Neural cell (in vitro differentiated cells): ENCODE data around the gene FHIT.

Source experiments
- CTCF ChIP-seq: fragments of 450-650 bp; IDR thresholded peaks from 2 replicates; pipeline ENCODE4 v1.5.1; 2014; ENCODE audit warnings: antibody characterized with exemption, mild to moderate bottlenecking, moderate library complexity; ENCODE audit not compliant: poor library complexity, severe bottlenecking
- EZH2 ChIP-seq: fragments of 200-600, 300-800 bp; shearing (Covaris generic), sonication (generic); IDR thresholded peaks from 2 replicates; pipeline ENCODE4 v1.6.1; 2014; ENCODE audit warnings: antibody characterized with exemption, low read length, borderline replicate concordance, mild to moderate bottlenecking; ENCODE audit not compliant: insufficient read depth, poor library complexity, severe bottlenecking
- REST ChIP-seq: IDR thresholded peaks from 2 replicates; pipeline ENCODE4 v1.6.1; 2012; ENCODE audit warnings: borderline replicate concordance

- TF ChIP-seq CTCF (no peak), REST (no peak), EZH2 (no peak)
These were observed 1240.5 kb downstream of the FHIT start for GRCh38 chr3:60010781-60011180.
